Measurements from ENCODE around the gene POU5F2.

The POU5F2 gene

GRCh38 chr5:93704996-93705395 is 36.4 kb downstream of the POU5F2 start:
- no peak for DNase-seq (ENCODE audit: low read depth)
- TF ChIP-seq, protein P1, sequence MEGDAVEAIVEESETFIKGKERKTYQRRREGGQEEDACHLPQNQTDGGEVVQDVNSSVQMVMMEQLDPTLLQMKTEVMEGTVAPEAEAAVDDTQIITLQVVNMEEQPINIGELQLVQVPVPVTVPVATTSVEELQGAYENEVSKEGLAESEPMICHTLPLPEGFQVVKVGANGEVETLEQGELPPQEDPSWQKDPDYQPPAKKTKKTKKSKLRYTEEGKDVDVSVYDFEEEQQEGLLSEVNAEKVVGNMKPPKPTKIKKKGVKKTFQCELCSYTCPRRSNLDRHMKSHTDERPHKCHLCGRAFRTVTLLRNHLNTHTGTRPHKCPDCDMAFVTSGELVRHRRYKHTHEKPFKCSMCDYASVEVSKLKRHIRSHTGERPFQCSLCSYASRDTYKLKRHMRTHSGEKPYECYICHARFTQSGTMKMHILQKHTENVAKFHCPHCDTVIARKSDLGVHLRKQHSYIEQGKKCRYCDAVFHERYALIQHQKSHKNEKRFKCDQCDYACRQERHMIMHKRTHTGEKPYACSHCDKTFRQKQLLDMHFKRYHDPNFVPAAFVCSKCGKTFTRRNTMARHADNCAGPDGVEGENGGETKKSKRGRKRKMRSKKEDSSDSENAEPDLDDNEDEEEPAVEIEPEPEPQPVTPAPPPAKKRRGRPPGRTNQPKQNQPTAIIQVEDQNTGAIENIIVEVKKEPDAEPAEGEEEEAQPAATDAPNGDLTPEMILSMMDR (IDR thresholded peaks at IDR 0.05; ENCODE audit: control insufficient read depth, extremely low read depth, insufficient read depth): no peak
- no peak overlapping the region for H3K4me3 ChIP-seq (ENCODE audit: low read depth, low read length)

DNA sequence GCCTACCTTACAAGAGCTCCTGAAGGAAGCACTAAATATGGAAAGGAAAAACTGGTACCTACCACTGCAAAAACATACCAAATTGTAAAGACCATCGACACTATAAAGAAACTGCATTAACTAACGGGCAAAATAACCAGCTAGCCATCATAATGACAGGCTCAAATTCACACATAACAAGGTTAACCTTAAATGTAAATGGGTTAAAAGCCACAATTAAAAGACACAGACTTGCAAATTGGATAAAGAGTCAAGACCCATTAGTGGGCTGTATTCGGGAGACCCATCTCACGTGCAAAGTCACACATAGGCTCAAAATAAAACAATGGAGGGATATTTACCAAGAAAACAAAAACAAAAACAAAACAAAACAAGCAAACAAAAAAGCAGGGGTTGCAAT is 49.4 kb downstream of the POU5F2 start:
- TF ChIP-seq, protein P1 (IDR thresholded peaks at IDR 0.05; ENCODE audit: control insufficient read depth, extremely low read depth, insufficient read depth): no peak
- DNase-seq (ENCODE audit: low read depth): no peak
- no peak overlapping the region for H3K4me3 ChIP-seq (ENCODE audit: low read depth, low read length)

Data from LNCaP clone FGC (cell line).